Ovary (tissue), 3 donors: ENCODE data around the gene NINL.

Source experiments
- CTCF ChIP-seq, 3 donors: fragments of 450-650 bp in 2 of 3; fragments of 200-600 bp in 1 of 3; IDR thresholded peaks; one replicate each; pipeline versions ENCODE4 v1.5.1 to v1.8.0; 2016 to 2022; ENCODE audit warnings: antibody characterized with exemption in 3 of 3, mild to moderate bottlenecking in 1 of 3
- EP300 ChIP-seq: sonication (generic); formaldehyde crosslinking; IDR thresholded peaks from one replicate; pipeline ENCODE4 v1.6.1; 2017; ENCODE audit warnings: antibody characterized with exemption
- POLR2A ChIP-seq: fragments of 450-650 bp; IDR thresholded peaks from one replicate; pipeline ENCODE4 v1.6.1; 2017; ENCODE audit warnings: antibody characterized with exemption, mild to moderate bottlenecking, moderate library complexity
- donor health status: DM: no; HTN: no; CAD: no.

- TF ChIP-seq CTCF (IDR thresholded peaks at IDR 0.05) = no peak
- TF ChIP-seq POLR2A = no peak
- no peak for TF ChIP-seq EP300
These were observed 80.8 kb downstream of the NINL start for GRCh38 chr20:25504366-25505135.
